Activated naive CD4-positive, alpha-beta T cell treated with Interleukin-2 at 50 U/mL for 16 hours (primary cell): ENCODE results near the gene GPR35.
A peak's percentile ranks its signal among the peaks of the same experiment; 100 is the strongest.

Experiments used
- DNase-seq: peaks from one replicate; pipeline ENCODE4 v3.0.0-alpha.2; 2020

GPR35 gene

GRCh38 chr2:240624011-240624949 lies 1.0 kb upstream of the GPR35 start:
- DNase-seq: no peak

- DNase-seq: peak; percentile 23
Measured at GRCh38 chr2:240626531-240627300, 1.4 kb downstream of the GPR35 start.

GRCh38 chr2:240627736-240628506 lies 2.6 kb downstream of the GPR35 start:
- DNase-seq: no peak

- no peak for DNase-seq
Measured at GRCh38 chr2:240628507-240628807, 3.2 kb downstream of the GPR35 start.

- no peak for DNase-seq
Measured at GRCh38 chr2:240628808-240629618, 3.7 kb downstream of the GPR35 start.

GRCh38 chr2:240629619-240629967 lies 4.3 kb downstream of the GPR35 start:
- no peak for DNase-seq

- DNase-seq: no peak
Measured at GRCh38 chr2:240629968-240630770, 4.9 kb downstream of the GPR35 start.

GRCh38 chr2:240630771-240631547 lies 5.7 kb downstream of the GPR35 start:
- DNase-seq: no peak

GRCh38 chr2:240631548-240632305 lies 6.4 kb downstream of the GPR35 start:
- DNase-seq: no peak

- DNase-seq: no peak
Measured at GRCh38 chr2:240632306-240632721, 7.0 kb downstream of the GPR35 start.

GRCh38 chr2:240635121-240635997 lies 10.1 kb downstream of the GPR35 start:
- no peak for DNase-seq

GRCh38 chr2:240635998-240636547 lies 10.8 kb downstream of the GPR35 start:
- DNase-seq: no peak

GRCh38 chr2:240636563-240637115 lies 11.4 kb downstream of the GPR35 start:
- DNase-seq: no peak

- no peak for DNase-seq
Measured at GRCh38 chr2:240637116-240637900, 12.0 kb downstream of the GPR35 start.

- DNase-seq: no peak
Measured at GRCh38 chr2:240637901-240638345, 12.6 kb downstream of the GPR35 start.

- no peak for DNase-seq
Measured at GRCh38 chr2:240638512-240639160, 13.4 kb downstream of the GPR35 start.

GRCh38 chr2:240639566-240639965 lies 14.3 kb downstream of the GPR35 start:
- no peak for DNase-seq
